Epithelial cell of alveolus of lung (primary cell): Measurements from ENCODE around the gene HDGFL2. TPM values are rescaled to one million over a fixed set of nuclear protein-coding genes. Genes with fewer than 3 reads are reported as not detected.

Experiments
- total RNA-seq: library from RNA; depleted of rRNA; stranded (reverse); fragments of >200 nt; gene quantifications from 2 replicates; pipeline ENCODE4 v1.2.1, GENCODE V29; 2015

HDGFL2 gene
- total RNA-seq, result 75.5 and 86.1 TPM in 2 replicates

GRCh38 chr19:4472174-4472974, at the start of gene HDGFL2:
Gene HDGFL2, plus strand, starts transcription at chr19:4472297. Its CDS starts 54 bp downstream, at chr19:4472351.

DNA sequence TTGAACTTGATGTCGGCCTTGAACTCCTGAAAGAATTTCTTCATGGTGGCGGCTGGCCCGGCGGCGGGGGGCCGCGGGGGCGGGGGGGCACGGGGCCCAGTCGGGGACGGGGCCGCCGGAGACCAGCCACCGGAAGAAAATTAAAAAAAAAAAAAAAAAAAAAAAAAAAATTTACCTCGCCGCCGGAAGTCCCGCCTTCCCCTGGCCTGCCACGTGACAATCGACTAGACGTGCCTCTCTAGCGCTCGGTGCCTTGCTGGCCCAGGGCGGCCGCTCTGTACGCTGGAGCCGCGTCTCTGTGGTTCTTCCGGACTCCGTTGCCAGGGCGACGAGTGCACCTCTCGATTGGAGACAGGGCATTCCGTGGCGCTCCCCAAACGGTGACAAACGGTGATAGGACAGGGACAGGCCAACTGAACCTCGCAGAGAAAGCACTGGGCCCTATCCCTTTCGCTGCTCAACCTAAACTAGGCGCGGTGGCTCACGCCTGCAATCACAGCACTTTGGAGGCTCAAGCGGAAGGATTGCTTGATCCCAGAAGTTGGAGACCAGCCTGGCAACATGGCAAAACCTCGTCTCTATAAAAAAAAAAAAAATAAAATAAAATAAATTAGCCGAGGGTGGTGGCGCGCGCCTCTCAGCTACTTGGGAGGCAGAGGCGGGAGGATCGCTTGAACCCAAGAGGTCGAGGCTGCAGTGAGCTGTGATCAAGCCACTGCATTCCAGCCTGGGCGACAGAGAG, 14.3 kb upstream of the HDGFL2 start, which contains the start of gene UBXN6:
TSS of gene UBXN6 (minus strand) at position 141 of the 742 bp plus-strand sequence. CDS start at position 44, 97 bp downstream.

GRCh38 chr19:4518345-4519171, 46.5 kb downstream of the HDGFL2 start, which contains the start of gene PLIN4:
Gene PLIN4, minus strand, starts transcription at chr19:4518486. Its CDS starts 214 bp downstream, at chr19:4518272.

DNA sequence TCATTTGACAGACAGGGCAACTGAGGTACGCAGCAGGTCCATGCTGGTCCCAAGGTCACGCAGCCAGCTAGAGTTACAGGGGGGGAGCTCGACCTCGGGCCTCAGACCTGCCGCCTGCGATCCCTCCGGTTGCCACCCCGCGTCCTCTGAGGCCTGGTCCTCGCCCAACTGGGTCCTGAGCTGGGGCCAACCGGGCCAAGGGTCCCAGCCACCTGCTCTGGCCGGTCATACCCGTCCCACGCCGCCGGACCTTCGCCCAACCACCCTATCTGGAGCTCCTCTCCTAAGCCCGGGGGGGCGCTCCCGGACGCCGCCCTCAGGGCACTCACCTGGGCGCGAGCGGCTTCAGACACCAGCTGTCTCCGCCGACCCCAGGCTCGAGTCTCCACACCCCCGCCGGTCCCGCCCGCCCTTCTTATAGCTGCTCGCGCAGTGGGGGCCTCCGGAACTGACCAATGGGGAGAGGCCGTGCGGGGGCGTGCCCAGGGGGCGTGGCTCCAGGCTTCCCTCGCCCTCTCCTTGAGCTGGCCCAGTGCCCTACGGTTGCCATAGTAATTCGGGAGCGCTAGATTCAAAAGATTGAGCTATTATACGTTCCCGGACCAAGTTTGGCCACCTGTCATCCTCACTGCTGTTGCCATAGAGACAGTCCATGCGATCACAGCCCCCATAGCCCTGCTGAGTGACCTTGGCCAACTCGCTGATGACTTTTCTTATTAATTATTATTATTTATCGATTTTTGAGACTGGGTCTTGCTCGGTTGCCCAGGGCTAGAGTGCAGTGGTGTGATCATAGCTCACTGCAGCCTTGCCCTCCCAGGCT, 63.0 kb downstream of the HDGFL2 start, which contains the start of gene PLIN5:
TSS of gene PLIN5 (minus strand) at position 389 of the 823 bp plus-strand sequence. CDS start 1,150 bp downstream, outside the sequence.

DNA sequence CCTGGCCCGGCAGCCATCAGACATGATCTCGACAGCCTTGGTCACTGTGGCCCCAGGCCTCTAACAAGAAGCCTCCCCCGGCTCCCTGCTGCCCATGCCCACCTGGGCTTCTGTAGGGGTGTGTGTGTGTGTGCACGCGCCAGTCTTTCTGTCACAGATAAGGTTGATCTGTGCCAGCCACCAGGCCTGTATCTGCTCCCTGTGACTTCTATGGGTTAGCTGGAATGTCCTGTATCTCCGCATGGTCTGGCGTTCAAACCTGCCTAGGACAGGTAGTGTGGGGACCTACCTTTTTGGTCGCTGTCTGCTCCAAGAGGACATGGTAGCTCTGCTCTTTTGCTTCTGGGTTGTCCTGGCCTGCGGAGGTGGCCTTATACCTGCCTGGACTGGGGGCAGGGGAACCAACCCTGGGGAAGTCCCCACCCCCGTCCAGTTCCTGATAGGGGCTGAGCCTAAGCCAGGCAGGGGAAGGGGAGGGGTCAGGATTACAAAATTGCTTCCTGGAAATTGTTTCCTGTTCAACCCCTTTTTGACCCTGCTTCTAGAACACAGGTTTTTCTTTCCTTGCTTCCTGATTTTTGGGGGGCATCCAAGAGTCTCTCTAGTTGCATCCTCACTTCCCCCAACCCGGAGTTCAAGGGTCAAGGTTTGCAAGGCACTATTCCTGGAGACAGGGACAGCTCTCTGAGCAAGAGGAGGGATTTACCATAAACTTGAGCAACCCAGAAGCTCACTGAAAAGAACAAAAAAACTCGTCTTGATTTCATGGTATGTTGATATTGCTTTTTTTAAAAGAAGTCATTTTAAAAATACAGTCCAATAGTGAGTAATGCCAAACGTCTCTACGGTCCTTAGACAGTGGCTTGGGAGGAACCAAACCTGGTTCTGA, 67.8 kb downstream of the HDGFL2 start, which contains the start of gene LRG1:
TSS of gene LRG1 (minus strand) at position 344 of the 889 bp plus-strand sequence. CDS start at position 321, 23 bp downstream.

Other genes with a start within 250 kb of the HDGFL2 start
- gene EBI3, start 242.8 kb upstream of the HDGFL2 start, total RNA-seq, result 0.39 TPM in 1 of 2 replicates, not detected in the other
- gene YJU2, start 225.2 kb upstream of the HDGFL2 start, total RNA-seq, result 21.5 and 24.9 TPM in 2 replicates
- 2.2 TPM in 1 of 2 replicates, not detected in the other for gene SHD, start 193.0 kb upstream of the HDGFL2 start, total RNA-seq
- not detected in 2 replicates for gene TMIGD2, start 169.9 kb upstream of the HDGFL2 start, total RNA-seq
- gene FSD1, start 167.7 kb upstream of the HDGFL2 start, total RNA-seq, result 21.2 and 30.5 TPM in 2 replicates
- gene STAP2, start 133.5 kb upstream of the HDGFL2 start, total RNA-seq, result 3.0 and 7.1 TPM in 2 replicates
- 2.7 and 4.3 TPM in 2 replicates for gene MPND, start 128.7 kb upstream of the HDGFL2 start, total RNA-seq
- gene SH3GL1, start 71.8 kb upstream of the HDGFL2 start, total RNA-seq, result 89.3 and 117 TPM in 2 replicates
- gene CHAF1A, start 69.7 kb upstream of the HDGFL2 start, total RNA-seq, result 9.7 and 15.5 TPM in 2 replicates
- gene UBXN6, start 14.5 kb upstream of the HDGFL2 start, total RNA-seq, result 67.9 and 82.5 TPM in 2 replicates
- gene PLIN4, start 46.2 kb downstream of the HDGFL2 start, total RNA-seq, result under 0.01 and 0.96 TPM in 2 replicates
- not detected in 2 replicates for gene PLIN5, start 62.9 kb downstream of the HDGFL2 start, total RNA-seq
- gene LRG1, start 67.7 kb downstream of the HDGFL2 start, total RNA-seq, result under 0.01 and 0.88 TPM in 2 replicates
- gene SEMA6B, start 87.4 kb downstream of the HDGFL2 start, total RNA-seq, result 1.7 and 7.7 TPM in 2 replicates
- 3.9 and 4.6 TPM in 2 replicates for gene TNFAIP8L1, start 167.2 kb downstream of the HDGFL2 start, total RNA-seq
- gene MYDGF, start 198.0 kb downstream of the HDGFL2 start, total RNA-seq, result 94.0 and 239 TPM in 2 replicates